OCI-LY7 (cell line): Measurements from ENCODE around the gene RPS6KA3. TPM values are rescaled to one million over a fixed set of nuclear protein-coding genes. Genes with fewer than 3 reads are reported as not detected.

ENCODE experiments used
- BruUV-seq: library from RNA; stranded (reverse); fragments of 400-500 nt; replicated peaks from 2 replicates; lab custom pipeline; 2021; lab: Mats Ljungman, UMichigan
- CTCF ChIA-PET: fragments of 300-600 bp; sonication (Branson Sonifier 250); formaldehyde crosslinking; loops from one replicate; lab custom pipeline; 2022; ENCODE audit warnings: antibody characterized with exemption; ENCODE audit not compliant: unreplicated experiment; lab: Charles Lee
- POLR2A ChIA-PET: fragments of 300-600 bp; sonication (Branson Sonifier 250); formaldehyde crosslinking; loops from one replicate; lab custom pipeline; 2022; ENCODE audit warnings: antibody characterized with exemption; lab: Charles Lee
- DNase-seq: peaks from one replicate; pipeline ENCODE4 v3.0.0-alpha.2; 2015; ENCODE audit warnings: low spot score
- H2AFZ ChIP-seq: fragments of 200-600 bp; sonication (generic), shearing (Covaris generic); 2 replicates; pipeline ENCODE4 v1.6.1; 2014; ENCODE audit warnings: mild to moderate bottlenecking, antibody characterized with exemption, low read length, moderate library complexity
- H3K27ac ChIP-seq: fragments of 200-600 bp; sonication (generic); 2 replicates; pipeline ENCODE4 v1.5.1; 2014; ENCODE audit warnings: mixed run types, low read depth, mild to moderate bottlenecking, moderate library complexity, low read length, inconsistent platforms; ENCODE audit not compliant: poor library complexity, severe bottlenecking
- H3K36me3 ChIP-seq: fragments of 200-600 bp; sonication (generic); 2 replicates; pipeline ENCODE4 v1.6.1; 2014; ENCODE audit warnings: mild to moderate bottlenecking, antibody characterized with exemption, low read length, moderate library complexity, mixed read lengths; ENCODE audit not compliant: insufficient read depth
- H3K4me1 ChIP-seq: fragments of 200-600 bp; sonication (generic); 2 replicates; pipeline ENCODE4 v1.5.1; 2014; ENCODE audit warnings: mild to moderate bottlenecking, low read length; ENCODE audit not compliant: insufficient read depth, poor library complexity, severe bottlenecking
- H3K4me2 ChIP-seq: fragments of 200-600 bp; sonication (generic); 2 replicates; pipeline ENCODE4 v1.6.1; 2014; ENCODE audit warnings: mild to moderate bottlenecking, low read length
- H3K4me3 ChIP-seq: fragments of 200-600 bp; sonication (generic); 2 replicates; pipeline ENCODE4 v1.5.1; 2014; ENCODE audit warnings: mild to moderate bottlenecking, low read depth, low read length; ENCODE audit not compliant: poor library complexity, severe bottlenecking
- H3K79me2 ChIP-seq: fragments of 200-600 bp; sonication (generic); 2 replicates; pipeline ENCODE4 v1.6.1; 2016; ENCODE audit warnings: low read depth, mild to moderate bottlenecking, low read length, moderate library complexity, mixed read lengths; ENCODE audit not compliant: insufficient read depth
- H3K9me2 ChIP-seq: fragments of 200-600 bp; sonication (generic); 2 replicates; pipeline ENCODE4 v1.6.1; 2016; ENCODE audit warnings: mild to moderate bottlenecking, low read length, mixed read lengths; ENCODE audit not compliant: insufficient read depth
- H3K9me3 ChIP-seq: fragments of 200-600 bp; sonication (generic); 2 replicates; pipeline ENCODE4 v1.6.1; 2014; ENCODE audit warnings: mild to moderate bottlenecking, mixed run types, low read length, mixed read lengths
- H4K20me1 ChIP-seq: fragments of 200-600 bp; sonication (generic); 2 replicates; pipeline ENCODE4 v1.6.1; 2014; ENCODE audit warnings: mild to moderate bottlenecking, antibody characterized with exemption, low read length, moderate library complexity, mixed read lengths; ENCODE audit not compliant: insufficient read depth
- CTCF ChIP-seq: fragments of 200-600 bp; sonication (generic); conservative IDR thresholded peaks from 2 replicates; pipeline ENCODE4 v1.5.1; 2014; ENCODE audit warnings: mild to moderate bottlenecking, antibody characterized with exemption, low read length, moderate library complexity, mixed read lengths
- EZH2phosphoT487 ChIP-seq: fragments of 200-600 bp; sonication (generic); IDR thresholded peaks from 2 replicates; pipeline ENCODE4 v1.6.1; 2018; ENCODE audit warnings: low read depth, borderline replicate concordance, mild to moderate bottlenecking, mixed run types, antibody characterized with exemption, low read length, moderate library complexity, mixed read lengths
- intact Hi-C: fragments of 100-400 bp; cut with micrococcal nuclease; formaldehyde crosslinking; loops from one replicate; pipeline ENCODE4 v1.10.0; 2022; ENCODE audit not compliant: unreplicated experiment
- total RNA-seq, 2 experiments: library from RNA; depleted of rRNA in 1 of 2; stranded (reverse); fragments of >200 nt in 1 of 2; shearing (Covaris generic) in 1 of 2; gene quantifications; 2 replicates each; pipeline ENCODE4 v1.2.3, GENCODE V29; 2014 to 2022

RPS6KA3 gene
- total RNA-seq, 2 experiments from 2014 or later: 21.6 to 35.4 TPM

GRCh38 chrX:20217906-20218305 is 48.8 kb downstream of the RPS6KA3 start:
- H3K4me2 ChIP-seq: no peak overlapping the region
- no peak overlapping the region for H3K27ac ChIP-seq
- no peak overlapping the region for H2AFZ ChIP-seq
- no peak for TF ChIP-seq CTCF
- no peak for TF ChIP-seq EZH2phosphoT487
- no peak overlapping the region for H3K4me3 ChIP-seq
- DNase-seq: no peak
- no peaks in the 10 kb centered on the region for H3K9me3 ChIP-seq
- intact Hi-C loops: no loop called here
- H3K9me2 ChIP-seq: no peaks in the 10 kb centered on the region
- no peaks in the 10 kb centered on the region for H3K79me2 ChIP-seq
- H4K20me1 ChIP-seq: no peaks in the 10 kb centered on the region
- BruUV-seq: no TSS peak
- no peaks in the 10 kb centered on the region; the same call in 1 of the 2 replicates for H3K36me3 ChIP-seq
- ChIA-PET CTCF (no interaction called here), POLR2A (interaction anchor here (0.7 kb wide), 1 partner anchor 20 kb away, joined by 4 read pairs; no protein-coding TSS in a partner anchor)
- no peaks in the 10 kb centered on the region for H3K4me1 ChIP-seq

- H3K79me2 ChIP-seq: no peaks in the 10 kb centered on the region
- intact Hi-C loops: no loop called here
These were observed 49.4 kb downstream of the RPS6KA3 start for GRCh38 chrX:20217271-20217670.

More at GRCh38 chrX:20217271-20217670, 49.4 kb downstream of the RPS6KA3 start:
- H3K36me3 ChIP-seq: no peaks in the 10 kb centered on the region; the same call in 1 of the 2 replicates
- TF ChIP-seq CTCF: no peak
- TF ChIP-seq EZH2phosphoT487: no peak
- H3K9me2 ChIP-seq: no peaks in the 10 kb centered on the region
- H3K4me1 ChIP-seq: no peaks in the 10 kb centered on the region
- ChIA-PET POLR2A (interaction anchor here (0.7 kb wide), 1 partner anchor 21 kb away, joined by 4 read pairs; no protein-coding TSS in a partner anchor), CTCF (no interaction called here)
- H3K27ac ChIP-seq: no peak overlapping the region
- H3K4me3 ChIP-seq: no peak overlapping the region
- DNase-seq: no peak
- no peak overlapping the region for H3K4me2 ChIP-seq
- H4K20me1 ChIP-seq: no peaks in the 10 kb centered on the region
- H2AFZ ChIP-seq: no peak overlapping the region
- BruUV-seq: no TSS peak
- H3K9me3 ChIP-seq: no peaks in the 10 kb centered on the region
